SK-N-SH treated with all-trans-retinoic acid at 6 μM for 48 hours (cell line): Measurements from ENCODE around the gene RPL21.

Source experiments
- ARNTL ChIP-seq: fragments of 450-650 bp; formaldehyde crosslinking; IDR thresholded peaks from 2 replicates; pipeline ENCODE4 v1.5.0; 2020; ENCODE audit warnings: low read depth, mild to moderate bottlenecking, moderate library complexity, borderline replicate concordance
- TOX ChIP-seq: fragments of 250-450 bp; sonication (Bioruptor Pico); IDR thresholded peaks from 2 replicates; pipeline ENCODE4 v1.8.0; 2021; ENCODE audit warnings: mild to moderate bottlenecking, moderate library complexity, borderline replicate concordance
- ZFP3 ChIP-seq: fragments of 250-450 bp; sonication (Bioruptor Pico); IDR thresholded peaks from 2 replicates; pipeline ENCODE4 v1.5.0; 2020; ENCODE audit warnings: mild to moderate bottlenecking, moderate library complexity
- ZNF565 ChIP-seq: fragments of 450-650 bp; formaldehyde crosslinking; conservative IDR thresholded peaks from 2 replicates; pipeline ENCODE4 v1.5.0; 2020; ENCODE audit warnings: low read depth, mild to moderate bottlenecking, moderate library complexity
- ZNF70 ChIP-seq: fragments of 450-650 bp; formaldehyde crosslinking; IDR thresholded peaks from 2 replicates; pipeline ENCODE4 v1.5.0; 2020; ENCODE audit warnings: mild to moderate bottlenecking, moderate library complexity
- TF ChIP-seq, protein P1 (sequence below): fragments of 250-450 bp; sonication (Bioruptor Pico); IDR thresholded peaks from 2 replicates; pipeline ENCODE4 v1.5.1; 2021; ENCODE audit warnings: mild to moderate bottlenecking, moderate library complexity
- TF ChIP-seq, protein P2 (sequence below): fragments of 250-450 bp; sonication (Bioruptor Pico); IDR thresholded peaks from 2 replicates; pipeline ENCODE4 v1.8.0; 2020; ENCODE audit warnings: mild to moderate bottlenecking, moderate library complexity, borderline replicate concordance
- TF ChIP-seq, protein P3 (sequence below): fragments of 250-450 bp; sonication (Bioruptor Pico); IDR thresholded peaks from 2 replicates; pipeline ENCODE4 v1.5.1; 2020; ENCODE audit warnings: low read depth, mild to moderate bottlenecking, moderate library complexity
- TF ChIP-seq, protein P4 (sequence below): fragments of 250-450 bp; sonication (Bioruptor Pico); IDR thresholded peaks from 2 replicates; pipeline ENCODE4 v1.5.0; 2020; ENCODE audit warnings: mild to moderate bottlenecking, moderate library complexity

DNA sequence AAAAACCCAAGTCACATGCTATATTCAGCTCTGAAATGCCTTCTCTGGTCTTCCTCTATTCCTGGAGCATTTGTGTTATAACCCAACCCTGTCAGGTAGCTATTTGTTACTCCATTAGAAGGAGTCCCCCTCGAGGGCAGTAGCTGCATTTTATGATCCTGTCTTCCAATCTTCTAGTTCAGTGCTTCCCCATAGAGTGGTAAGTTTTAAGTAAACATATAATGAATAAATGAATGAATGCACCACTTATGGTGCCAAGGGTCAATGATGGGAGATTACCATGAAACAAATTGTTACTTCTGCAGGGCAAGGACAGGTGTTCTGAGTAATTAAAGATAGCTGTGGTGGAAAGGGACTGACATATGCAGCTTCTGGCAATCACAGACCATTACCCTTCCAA is 23.3 kb downstream of the RPL21 start:
- TF ChIP-seq, protein P1, sequence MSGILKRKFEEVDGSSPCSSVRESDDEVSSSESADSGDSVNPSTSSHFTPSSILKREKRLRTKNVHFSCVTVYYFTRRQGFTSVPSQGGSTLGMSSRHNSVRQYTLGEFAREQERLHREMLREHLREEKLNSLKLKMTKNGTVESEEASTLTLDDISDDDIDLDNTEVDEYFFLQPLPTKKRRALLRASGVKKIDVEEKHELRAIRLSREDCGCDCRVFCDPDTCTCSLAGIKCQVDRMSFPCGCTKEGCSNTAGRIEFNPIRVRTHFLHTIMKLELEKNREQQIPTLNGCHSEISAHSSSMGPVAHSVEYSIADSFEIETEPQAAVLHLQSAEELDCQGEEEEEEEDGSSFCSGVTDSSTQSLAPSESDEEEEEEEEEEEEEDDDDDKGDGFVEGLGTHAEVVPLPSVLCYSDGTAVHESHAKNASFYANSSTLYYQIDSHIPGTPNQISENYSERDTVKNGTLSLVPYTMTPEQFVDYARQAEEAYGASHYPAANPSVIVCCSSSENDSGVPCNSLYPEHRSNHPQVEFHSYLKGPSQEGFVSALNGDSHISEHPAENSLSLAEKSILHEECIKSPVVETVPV = no peak
- TF ChIP-seq ZFP3 (CRISPR knock-in tag) = no peak
- TF ChIP-seq, protein P2, sequence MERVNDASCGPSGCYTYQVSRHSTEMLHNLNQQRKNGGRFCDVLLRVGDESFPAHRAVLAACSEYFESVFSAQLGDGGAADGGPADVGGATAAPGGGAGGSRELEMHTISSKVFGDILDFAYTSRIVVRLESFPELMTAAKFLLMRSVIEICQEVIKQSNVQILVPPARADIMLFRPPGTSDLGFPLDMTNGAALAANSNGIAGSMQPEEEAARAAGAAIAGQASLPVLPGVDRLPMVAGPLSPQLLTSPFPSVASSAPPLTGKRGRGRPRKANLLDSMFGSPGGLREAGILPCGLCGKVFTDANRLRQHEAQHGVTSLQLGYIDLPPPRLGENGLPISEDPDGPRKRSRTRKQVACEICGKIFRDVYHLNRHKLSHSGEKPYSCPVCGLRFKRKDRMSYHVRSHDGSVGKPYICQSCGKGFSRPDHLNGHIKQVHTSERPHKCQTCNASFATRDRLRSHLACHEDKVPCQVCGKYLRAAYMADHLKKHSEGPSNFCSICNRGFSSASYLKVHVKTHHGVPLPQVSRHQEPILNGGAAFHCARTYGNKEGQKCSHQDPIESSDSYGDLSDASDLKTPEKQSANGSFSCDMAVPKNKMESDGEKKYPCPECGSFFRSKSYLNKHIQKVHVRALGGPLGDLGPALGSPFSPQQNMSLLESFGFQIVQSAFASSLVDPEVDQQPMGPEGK (CRISPR knock-in tag) = no peak
- TF ChIP-seq ZNF565 = no peak
- TF ChIP-seq TOX (CRISPR knock-in tag) = no peak
- TF ChIP-seq, protein P3, sequence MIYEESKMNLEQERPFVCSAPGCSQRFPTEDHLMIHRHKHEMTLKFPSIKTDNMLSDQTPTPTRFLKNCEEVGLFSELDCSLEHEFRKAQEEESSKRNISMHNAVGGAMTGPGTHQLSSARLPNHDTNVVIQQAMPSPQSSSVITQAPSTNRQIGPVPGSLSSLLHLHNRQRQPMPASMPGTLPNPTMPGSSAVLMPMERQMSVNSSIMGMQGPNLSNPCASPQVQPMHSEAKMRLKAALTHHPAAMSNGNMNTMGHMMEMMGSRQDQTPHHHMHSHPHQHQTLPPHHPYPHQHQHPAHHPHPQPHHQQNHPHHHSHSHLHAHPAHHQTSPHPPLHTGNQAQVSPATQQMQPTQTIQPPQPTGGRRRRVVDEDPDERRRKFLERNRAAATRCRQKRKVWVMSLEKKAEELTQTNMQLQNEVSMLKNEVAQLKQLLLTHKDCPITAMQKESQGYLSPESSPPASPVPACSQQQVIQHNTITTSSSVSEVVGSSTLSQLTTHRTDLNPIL (CRISPR knock-in tag) = no peak
- TF ChIP-seq ZNF70 (CRISPR knock-in tag) = no peak
- TF ChIP-seq ARNTL = no peak
- TF ChIP-seq, protein P4, sequence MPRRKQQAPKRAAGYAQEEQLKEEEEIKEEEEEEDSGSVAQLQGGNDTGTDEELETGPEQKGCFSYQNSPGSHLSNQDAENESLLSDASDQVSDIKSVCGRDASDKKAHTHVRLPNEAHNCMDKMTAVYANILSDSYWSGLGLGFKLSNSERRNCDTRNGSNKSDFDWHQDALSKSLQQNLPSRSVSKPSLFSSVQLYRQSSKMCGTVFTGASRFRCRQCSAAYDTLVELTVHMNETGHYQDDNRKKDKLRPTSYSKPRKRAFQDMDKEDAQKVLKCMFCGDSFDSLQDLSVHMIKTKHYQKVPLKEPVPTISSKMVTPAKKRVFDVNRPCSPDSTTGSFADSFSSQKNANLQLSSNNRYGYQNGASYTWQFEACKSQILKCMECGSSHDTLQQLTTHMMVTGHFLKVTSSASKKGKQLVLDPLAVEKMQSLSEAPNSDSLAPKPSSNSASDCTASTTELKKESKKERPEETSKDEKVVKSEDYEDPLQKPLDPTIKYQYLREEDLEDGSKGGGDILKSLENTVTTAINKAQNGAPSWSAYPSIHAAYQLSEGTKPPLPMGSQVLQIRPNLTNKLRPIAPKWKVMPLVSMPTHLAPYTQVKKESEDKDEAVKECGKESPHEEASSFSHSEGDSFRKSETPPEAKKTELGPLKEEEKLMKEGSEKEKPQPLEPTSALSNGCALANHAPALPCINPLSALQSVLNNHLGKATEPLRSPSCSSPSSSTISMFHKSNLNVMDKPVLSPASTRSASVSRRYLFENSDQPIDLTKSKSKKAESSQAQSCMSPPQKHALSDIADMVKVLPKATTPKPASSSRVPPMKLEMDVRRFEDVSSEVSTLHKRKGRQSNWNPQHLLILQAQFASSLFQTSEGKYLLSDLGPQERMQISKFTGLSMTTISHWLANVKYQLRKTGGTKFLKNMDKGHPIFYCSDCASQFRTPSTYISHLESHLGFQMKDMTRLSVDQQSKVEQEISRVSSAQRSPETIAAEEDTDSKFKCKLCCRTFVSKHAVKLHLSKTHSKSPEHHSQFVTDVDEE (CRISPR knock-in tag) = no peak
